BE2C (cell line): ENCODE measurements around the gene STIM1.

ENCODE experiments used
- DNase-seq: peaks from one replicate; pipeline ENCODE4 v3.0.0-alpha.2; 2020
- H3K27me3 ChIP-seq: fragments of 250-450 bp; sonication (Bioruptor Pico); 2 replicates; pipeline ENCODE4 v1.5.1; 2020; ENCODE audit warnings: mild to moderate bottlenecking
- H3K36me3 ChIP-seq: fragments of 250-450 bp; sonication (Bioruptor Pico); 2 replicates; pipeline ENCODE4 v1.5.1; 2020; ENCODE audit warnings: mild to moderate bottlenecking
- H3K4me1 ChIP-seq: fragments of 250-450 bp; sonication (Bioruptor Pico); 2 replicates; pipeline ENCODE4 v1.5.1; 2020
- H3K4me3 ChIP-seq: 2 replicates; pipeline ENCODE4 v1.5.1; 2011; ENCODE audit warnings: low read depth, low read length
- H3K9me3 ChIP-seq: fragments of 250-450 bp; sonication (Bioruptor Pico); 2 replicates; pipeline ENCODE4 v1.5.1; 2020
- TF ChIP-seq, protein P1 (sequence below): IDR thresholded peaks from 2 replicates; pipeline ENCODE4 v1.5.1; 2012; ENCODE audit warnings: mild to moderate bottlenecking, low read depth, low read length

STIM1 gene

DNA sequence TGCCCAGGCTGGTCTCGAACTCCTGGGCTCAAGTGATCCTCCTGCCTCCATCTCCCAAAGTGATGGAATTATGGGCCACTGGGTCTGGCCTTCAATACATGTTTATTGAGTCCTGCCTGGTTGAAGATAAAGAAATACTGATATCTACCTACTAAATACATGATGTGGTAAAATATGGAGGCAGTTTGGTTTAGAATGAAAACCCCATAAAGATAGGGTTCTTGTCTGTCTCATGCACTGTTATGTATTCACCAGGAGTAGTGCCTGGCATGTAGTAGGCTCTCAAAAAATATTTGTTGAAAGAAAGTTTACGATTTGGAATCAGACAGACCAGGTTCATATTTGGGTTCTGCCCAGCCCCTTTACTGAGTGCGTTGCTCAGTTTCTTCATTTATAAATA is 21.1 kb downstream of the STIM1 start:
- H3K4me3 ChIP-seq: no peak overlapping the region
- no peak for DNase-seq
- TF ChIP-seq, protein P1, sequence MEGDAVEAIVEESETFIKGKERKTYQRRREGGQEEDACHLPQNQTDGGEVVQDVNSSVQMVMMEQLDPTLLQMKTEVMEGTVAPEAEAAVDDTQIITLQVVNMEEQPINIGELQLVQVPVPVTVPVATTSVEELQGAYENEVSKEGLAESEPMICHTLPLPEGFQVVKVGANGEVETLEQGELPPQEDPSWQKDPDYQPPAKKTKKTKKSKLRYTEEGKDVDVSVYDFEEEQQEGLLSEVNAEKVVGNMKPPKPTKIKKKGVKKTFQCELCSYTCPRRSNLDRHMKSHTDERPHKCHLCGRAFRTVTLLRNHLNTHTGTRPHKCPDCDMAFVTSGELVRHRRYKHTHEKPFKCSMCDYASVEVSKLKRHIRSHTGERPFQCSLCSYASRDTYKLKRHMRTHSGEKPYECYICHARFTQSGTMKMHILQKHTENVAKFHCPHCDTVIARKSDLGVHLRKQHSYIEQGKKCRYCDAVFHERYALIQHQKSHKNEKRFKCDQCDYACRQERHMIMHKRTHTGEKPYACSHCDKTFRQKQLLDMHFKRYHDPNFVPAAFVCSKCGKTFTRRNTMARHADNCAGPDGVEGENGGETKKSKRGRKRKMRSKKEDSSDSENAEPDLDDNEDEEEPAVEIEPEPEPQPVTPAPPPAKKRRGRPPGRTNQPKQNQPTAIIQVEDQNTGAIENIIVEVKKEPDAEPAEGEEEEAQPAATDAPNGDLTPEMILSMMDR: no peak
- H3K9me3 ChIP-seq: no peaks in the 10 kb centered on the region
- H3K36me3 ChIP-seq: no peaks in the 10 kb centered on the region
- H3K4me1 ChIP-seq: no peaks in the 10 kb centered on the region; the same call in 1 of the 2 replicates
- H3K27me3 ChIP-seq: no peaks in the 10 kb centered on the region

DNA sequence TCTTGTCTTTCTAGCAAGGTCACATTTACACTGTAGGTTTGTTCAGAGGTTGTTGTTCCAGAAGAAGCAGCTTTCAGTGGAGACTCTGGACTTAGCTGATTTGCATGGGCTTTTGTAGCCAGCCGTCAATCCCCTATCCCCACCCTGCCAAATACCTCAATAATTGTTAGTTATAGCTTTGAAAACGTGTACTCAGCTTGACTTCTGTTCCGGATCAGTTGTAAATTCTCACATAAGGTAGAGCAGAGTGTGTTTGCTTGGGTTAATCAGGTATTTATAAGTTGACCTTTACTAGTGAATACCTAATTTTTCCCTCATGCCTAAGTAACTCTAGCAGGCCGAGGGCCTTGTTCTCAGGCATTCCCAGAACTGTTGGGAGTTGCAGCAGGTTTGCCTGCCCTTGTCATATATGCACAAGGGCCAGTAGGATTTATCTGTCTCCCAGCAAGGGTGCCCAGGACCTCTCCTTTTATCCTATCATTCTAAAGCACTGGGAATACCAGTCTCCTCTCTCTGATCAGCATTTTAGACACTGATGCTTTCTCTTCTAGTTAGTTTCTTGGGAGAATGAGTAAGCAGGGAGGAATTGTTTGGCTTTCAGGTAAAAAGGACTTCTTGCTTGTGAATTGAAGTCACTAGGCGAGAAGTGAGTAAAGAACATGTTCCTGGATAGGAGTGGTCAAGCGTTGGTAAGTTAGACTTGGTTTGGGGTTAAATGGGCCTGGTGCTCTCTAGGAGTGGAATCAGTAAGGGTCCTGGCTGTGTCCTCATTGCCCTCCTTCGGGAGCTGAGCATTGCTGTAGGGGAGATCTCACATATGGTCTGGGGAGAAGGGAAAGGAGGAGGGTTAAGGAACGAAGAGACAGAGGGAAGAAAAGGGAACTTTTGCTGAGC is 22.1 kb downstream of the STIM1 start:
- no peak for DNase-seq
- Histone ChIP-seq H3K4me1 (no peaks in the 10 kb centered on the region; the same call in 1 of the 2 replicates), H3K36me3 (no peaks in the 10 kb centered on the region), H3K4me3 (no peak overlapping the region), H3K9me3 (no peaks in the 10 kb centered on the region), H3K27me3 (no peaks in the 10 kb centered on the region)
- TF ChIP-seq, protein P1: no peak

DNA sequence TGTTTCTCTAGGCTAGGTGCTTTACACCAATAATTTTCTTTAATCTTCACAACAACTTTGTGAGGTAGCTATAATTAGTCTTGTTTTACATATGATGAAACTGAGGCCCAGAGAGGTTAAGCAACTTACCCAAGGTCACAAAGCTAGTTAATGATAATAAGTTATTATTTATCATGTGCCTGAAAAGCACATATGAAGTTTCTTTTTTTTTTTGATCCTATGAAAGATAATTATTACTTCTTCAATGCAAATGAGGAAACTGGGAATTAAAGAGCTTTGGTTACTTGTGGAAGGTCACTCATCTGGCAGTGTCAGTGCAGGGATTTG is 22.8 kb downstream of the STIM1 start:
- DNase-seq: no peak
- H3K36me3 ChIP-seq: no peaks in the 10 kb centered on the region
- TF ChIP-seq, protein P1: no peak
- no peak overlapping the region for H3K4me3 ChIP-seq
- no peaks in the 10 kb centered on the region for H3K9me3 ChIP-seq
- H3K4me1 ChIP-seq: no peaks in the 10 kb centered on the region; the same call in 1 of the 2 replicates
- H3K27me3 ChIP-seq: no peaks in the 10 kb centered on the region

DNA sequence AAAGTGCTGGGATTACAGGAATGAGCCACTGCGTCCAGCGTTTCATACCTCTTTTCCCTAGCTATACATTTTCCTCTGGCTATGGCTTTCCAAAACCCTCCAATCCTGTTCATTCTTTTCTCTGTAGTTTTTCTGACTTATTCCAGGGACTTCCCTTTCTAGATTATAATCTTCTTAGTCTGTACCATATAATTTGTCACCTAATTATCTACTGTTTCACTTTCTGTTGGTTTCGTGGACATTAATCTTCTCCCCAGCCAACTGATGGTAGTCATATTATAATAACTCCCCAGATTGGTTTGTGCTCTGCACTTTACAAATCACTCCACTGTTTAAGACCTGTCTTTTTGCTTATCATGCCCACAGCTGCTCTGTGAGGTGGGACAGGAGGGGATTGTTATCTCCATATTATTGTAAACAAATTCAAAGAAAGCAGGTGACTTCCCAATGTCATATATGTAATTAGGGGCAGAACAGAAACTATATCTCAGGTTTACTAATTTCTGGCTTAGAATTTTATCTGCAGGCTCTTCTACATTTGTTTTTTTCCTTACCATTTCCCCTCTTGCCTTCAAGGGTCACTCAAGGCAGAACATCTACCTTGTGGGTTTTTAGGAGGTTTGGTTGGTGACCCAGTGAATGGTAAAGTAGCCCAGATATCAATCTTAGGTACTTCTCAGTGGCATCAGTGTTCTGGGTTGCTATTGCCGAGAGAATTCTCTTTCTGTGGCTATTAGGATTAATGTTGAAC is 23.9 kb downstream of the STIM1 start:
- DNase-seq: no peak
- TF ChIP-seq, protein P1: no peak
- no peaks in the 10 kb centered on the region; the same call in 1 of the 2 replicates for H3K4me1 ChIP-seq
- no peaks in the 10 kb centered on the region for H3K36me3 ChIP-seq
- no peak overlapping the region for H3K4me3 ChIP-seq
- no peaks in the 10 kb centered on the region for H3K9me3 ChIP-seq
- no peaks in the 10 kb centered on the region for H3K27me3 ChIP-seq

DNA sequence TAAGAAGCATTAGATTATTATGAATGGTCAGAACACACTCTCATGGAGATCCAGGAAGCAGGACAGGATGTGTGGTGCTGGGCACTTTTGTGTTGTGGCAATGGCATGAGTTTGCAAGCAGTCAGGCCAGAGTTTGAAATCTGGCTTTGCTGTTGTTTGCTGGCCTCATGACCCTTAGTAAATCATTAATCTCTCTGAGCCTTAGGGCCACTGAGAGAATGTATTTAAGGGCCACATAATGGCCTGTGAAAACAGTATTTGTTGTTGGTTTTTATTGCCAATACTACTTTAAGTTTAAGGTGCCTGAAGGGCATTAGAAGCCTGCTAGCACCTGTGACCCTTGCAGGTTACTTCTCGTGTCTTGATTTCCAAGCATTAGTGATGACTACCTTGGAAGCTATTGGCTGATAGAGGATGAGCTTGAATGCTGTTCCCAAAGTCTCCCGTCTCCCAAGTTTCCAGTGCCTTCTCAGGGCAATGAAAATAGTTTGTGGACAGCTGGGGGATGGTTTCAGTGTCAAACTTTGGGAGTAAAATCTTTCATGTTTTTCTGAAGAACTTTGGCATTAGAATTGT is 24.6 kb downstream of the STIM1 start:
- no peak for DNase-seq
- TF ChIP-seq, protein P1: no peak
- H3K4me3 ChIP-seq: no peak overlapping the region
- no peaks in the 10 kb centered on the region for H3K36me3 ChIP-seq
- no peaks in the 10 kb centered on the region for H3K9me3 ChIP-seq
- H3K4me1 ChIP-seq: no peaks in the 10 kb centered on the region; the same call in 1 of the 2 replicates
- no peaks in the 10 kb centered on the region for H3K27me3 ChIP-seq
